HG03432 (cell line): Measurements from ENCODE around the gene BTBD6.

Experiments used
- ATAC-seq: cut with Tn5 transposase; IDR thresholded peaks from one replicate; pipeline ENCODE4 v1.9.1; 2021; ENCODE audit warnings: mild to moderate bottlenecking, moderate library complexity; ENCODE audit not compliant: unreplicated experiment

Gene BTBD6

GRCh38 chr14:105248368-105249181, at the start of gene BTBD6:
TSS of gene BTBD6 (plus strand) at chr14:105248533. CDS start at chr14:105248712, 179 bp downstream.
- ATAC-seq, result peak; percentile 94

- no peak for ATAC-seq
Observed at GRCh38 chr14:105198588-105198987, 49.7 kb upstream of the BTBD6 start.

GRCh38 chr14:105199093-105199492, 49.2 kb upstream of the BTBD6 start:
- no peak for ATAC-seq

- ATAC-seq, result no peak
Observed at GRCh38 chr14:105200074-105200473, 48.3 kb upstream of the BTBD6 start.

- no peak for ATAC-seq
Observed at GRCh38 chr14:105200641-105201040, 47.7 kb upstream of the BTBD6 start.

- ATAC-seq, result no peak
Observed at GRCh38 chr14:105201156-105201924, 47.0 kb upstream of the BTBD6 start.

- no peak for ATAC-seq
Observed at GRCh38 chr14:105201925-105202513, 46.3 kb upstream of the BTBD6 start.

- ATAC-seq, result no peak
Observed at GRCh38 chr14:105203057-105203531, 45.2 kb upstream of the BTBD6 start.

GRCh38 chr14:105203701-105204100, 44.6 kb upstream of the BTBD6 start:
- no peak for ATAC-seq

- ATAC-seq, result no peak
Observed at GRCh38 chr14:105204206-105204930, 44.0 kb upstream of the BTBD6 start.

GRCh38 chr14:105204931-105205672, 43.2 kb upstream of the BTBD6 start:
- ATAC-seq, result no peak

- ATAC-seq, result no peak
Observed at GRCh38 chr14:105205673-105206208, 42.6 kb upstream of the BTBD6 start.

GRCh38 chr14:105206873-105207272, 41.5 kb upstream of the BTBD6 start:
- no peak for ATAC-seq

GRCh38 chr14:105207460-105207901, 40.9 kb upstream of the BTBD6 start:
- no peak for ATAC-seq

- ATAC-seq, result no peak
Observed at GRCh38 chr14:105207996-105208737, 40.2 kb upstream of the BTBD6 start.

GRCh38 chr14:105208738-105209075, 39.6 kb upstream of the BTBD6 start:
- ATAC-seq, result no peak

- ATAC-seq, result no peak
Observed at GRCh38 chr14:105209091-105209490, 39.2 kb upstream of the BTBD6 start.

GRCh38 chr14:105209646-105210045, 38.7 kb upstream of the BTBD6 start:
- no peak for ATAC-seq
